Right cardiac atrium (tissue), 5 donors: ENCODE results near the gene CEP128. TPM values are rescaled to one million over a fixed set of nuclear protein-coding genes. Genes with fewer than 3 reads are reported as not detected.
A peak's percentile ranks its signal among the peaks of the same experiment; 100 is the strongest.
"Not testable (repeated sequence)": the region's sequence is repeated elsewhere in the genome, so short reads cannot be mapped to it uniquely, and the experiment has no call there.

ENCODE experiments used
- ATAC-seq, 2 donors: fragments of 200-7000 bp; cut with Tn5 transposase; one replicate each; pipeline versions ENCODE4 v1.8.0 to v1.9.1; 2020; ENCODE audit warnings: moderate library complexity in 2 of 2, mild to moderate bottlenecking in 1 of 2
- DNase-seq, 3 donors: peaks; one replicate each; pipeline ENCODE4 v3.0.0-alpha.2; 2020
- H3K27ac ChIP-seq: one replicate; pipeline ENCODE4 v1.5.1; 2013; ENCODE audit warnings: mild to moderate bottlenecking, low read length, control low read depth, moderate library complexity
- H3K27me3 ChIP-seq: one replicate; pipeline ENCODE4 v1.6.1; 2013; ENCODE audit not compliant: control insufficient read depth, insufficient read depth
- H3K4me1 ChIP-seq: one replicate; pipeline ENCODE4 v1.6.1; 2013; ENCODE audit warnings: low read length; ENCODE audit not compliant: control insufficient read depth, insufficient read depth
- H3K4me3 ChIP-seq: one replicate; pipeline ENCODE4 v1.5.1; 2013; ENCODE audit warnings: low read length, control low read depth
- H3K9me3 ChIP-seq: one replicate; pipeline ENCODE4 v1.6.1; 2013; ENCODE audit warnings: low read length; ENCODE audit not compliant: control insufficient read depth
- WGBS: extraction: QIAGEN DNeasy Blood & Tissue Kit; methylation state at CpG from one replicate; pipeline ENCODE4 v1.1.7; 2013; 5-methylcytosine and 5-hydroxymethylcytosine counted together
- intact Hi-C, 4 donors: fragments of 100-400 bp; cut with DNase I; formaldehyde crosslinking; loops; one replicate each; pipeline versions ENCODE4 v1.11.0 to v1.14.0; 2022 to 2023
- polyA plus RNA-seq: library from polyadenylated mRNA; stranded (reverse); fragments of 200-250 nt; gene quantifications from one replicate; pipeline ENCODE4 v1.2.3, GENCODE V29; 2013
- total RNA-seq, 4 donors: library from RNA; stranded (reverse); fragmentation: NEBNext Ultra II Directional; extraction: Animal tissue kit (Norgen Biotek cat#: 25700); gene quantifications; one replicate each; pipeline ENCODE4 v1.2.1, GENCODE V29; 2021
- donor health status: healthy with polysubstance abuse.
- donor health status: DM: no; HTN: yes; CAD: no.
- donor health status: DM: no; HTN: no; CAD: no.
- donor health status: DM: no; HTN: yes; CAD: no; lungs with severe emphysema.
- donor health status: DM: yes; HTN: yes; CAD: no.

Gene CEP128
- total and polyA plus RNA-seq, 5 donors: 1.2 to 9.2 (median 5.6) TPM

GRCh38 chr14:80953211-80953610, 11.7 kb upstream of the CEP128 start:
- H3K4me1 ChIP-seq, H3K27me3 ChIP-seq, DNase-seq, ATAC-seq, H3K4me3 ChIP-seq, H3K9me3 ChIP-seq, H3K27ac ChIP-seq: not testable (repeated sequence)
- 83% methylated on average over 18 of the region's 18 CpGs for WGBS
- intact Hi-C loops: loop anchor here in 2 of 4 donors (5.0 kb wide), 1 partner anchor 34 kb away; no protein-coding TSS in a partner anchor

- Histone ChIP-seq H3K4me1 (peaks cover 3% of the 10 kb centered on the region), H3K27ac (no peak overlapping the region), H3K27me3 (no peaks in the 10 kb centered on the region), H3K4me3 (no peak overlapping the region), H3K9me3 (no peaks in the 10 kb centered on the region)
- intact Hi-C loops: loop anchor here in 2 of 4 donors (5.0 kb wide), 1 partner anchor 36 kb away; no protein-coding TSS in a partner anchor
- 86% methylated on average over 4 of the region's 4 CpGs for WGBS
- DNase-seq: no peak
- no peak for ATAC-seq
Measured at GRCh38 chr14:80951491-80951890, 10.0 kb upstream of the CEP128 start.

- H3K9me3 ChIP-seq: no peaks in the 10 kb centered on the region
- DNase-seq (no peak), ATAC-seq (no peak)
- no peak overlapping the region for H3K4me3 ChIP-seq
- intact Hi-C loops: no loop called here
- no peak overlapping the region for H3K27ac ChIP-seq
- no peaks in the 10 kb centered on the region for H3K27me3 ChIP-seq
- WGBS: 0% methylated on average over 1 of the region's 1 CpG
- no peaks in the 10 kb centered on the region for H3K4me1 ChIP-seq
Measured at GRCh38 chr14:80948291-80948690, 6.8 kb upstream of the CEP128 start.

GRCh38 chr14:80946797-80947196, 5.3 kb upstream of the CEP128 start:
- no peaks in the 10 kb centered on the region for H3K4me1 ChIP-seq
- no peak overlapping the region for H3K27ac ChIP-seq
- H3K27me3 ChIP-seq: no peaks in the 10 kb centered on the region
- no peaks in the 10 kb centered on the region for H3K9me3 ChIP-seq
- no peak overlapping the region for H3K4me3 ChIP-seq
- DNase-seq: no peak
- no peak for ATAC-seq
- intact Hi-C loops: no loop called here
- 66% methylated on average over 4 of the region's 4 CpGs for WGBS

- DNase-seq (no peak), ATAC-seq (no peak)
- Histone ChIP-seq H3K27ac (no peak overlapping the region), H3K4me3 (no peak overlapping the region), H3K27me3 (no peaks in the 10 kb centered on the region), H3K9me3 (no peaks in the 10 kb centered on the region), H3K4me1 (no peaks in the 10 kb centered on the region)
- WGBS: 74% methylated on average over 1 of the region's 1 CpG
- intact Hi-C loops: no loop called here
Measured at GRCh38 chr14:80946187-80946586, 4.6 kb upstream of the CEP128 start.

GRCh38 chr14:80944861-80945617, 3.5 kb upstream of the CEP128 start:
- Histone ChIP-seq H3K4me1 (no peaks in the 10 kb centered on the region), H3K27me3 (no peaks in the 10 kb centered on the region), H3K4me3 (no peak overlapping the region), H3K27ac (no peak overlapping the region), H3K9me3 (no peaks in the 10 kb centered on the region)
- ATAC-seq (no peak), DNase-seq (no peak)
- 84% methylated on average over 5 of the region's 5 CpGs for WGBS
- intact Hi-C loops: no loop called here

GRCh38 chr14:80942191-80942600, 658 bp upstream of the CEP128 start:
- WGBS: 33% methylated on average over 5 of the region's 5 CpGs
- Histone ChIP-seq H3K27ac (no peak overlapping the region), H3K4me1 (no peaks in the 10 kb centered on the region), H3K27me3 (no peaks in the 10 kb centered on the region), H3K9me3 (no peaks in the 10 kb centered on the region), H3K4me3 (peak overlapping the region; percentile 61)
- ATAC-seq: no peak
- no peak for DNase-seq
- intact Hi-C loops: no loop called here

- no peaks in the 10 kb centered on the region for H3K27me3 ChIP-seq
- WGBS: 84% methylated on average over 1 of the region's 1 CpG
- ATAC-seq (no peak), DNase-seq (no peak)
- no peak overlapping the region for H3K27ac ChIP-seq
- no peak overlapping the region for H3K4me3 ChIP-seq
- H3K9me3 ChIP-seq: no peaks in the 10 kb centered on the region
- no peaks in the 10 kb centered on the region for H3K4me1 ChIP-seq
- intact Hi-C loops: no loop called here
Measured at GRCh38 chr14:80940146-80940545, 1.4 kb downstream of the CEP128 start.

- WGBS: 75% methylated on average over 4 of the region's 4 CpGs
- ATAC-seq (no peak), DNase-seq (no peak)
- no peaks in the 10 kb centered on the region for H3K27me3 ChIP-seq
- H3K27ac ChIP-seq: no peak overlapping the region
- no peaks in the 10 kb centered on the region for H3K4me1 ChIP-seq
- intact Hi-C loops: no loop called here
- H3K4me3 ChIP-seq: no peak overlapping the region
- H3K9me3 ChIP-seq: no peaks in the 10 kb centered on the region
Measured at GRCh38 chr14:80933686-80934085, 7.9 kb downstream of the CEP128 start.

- H3K4me3 ChIP-seq: no peak overlapping the region
- ATAC-seq (no peak), DNase-seq (no peak)
- intact Hi-C loops: no loop called here
- no peak overlapping the region for H3K27ac ChIP-seq
- H3K27me3 ChIP-seq: no peaks in the 10 kb centered on the region
- H3K9me3 ChIP-seq: no peaks in the 10 kb centered on the region
- no peaks in the 10 kb centered on the region for H3K4me1 ChIP-seq
Measured at GRCh38 chr14:80933282-80933681, 8.3 kb downstream of the CEP128 start.

- no peak for ATAC-seq
- H3K4me3 ChIP-seq: no peak overlapping the region
- no peak for DNase-seq
- WGBS: 68% methylated on average over 8 of the region's 8 CpGs
- no peaks in the 10 kb centered on the region for H3K9me3 ChIP-seq
- intact Hi-C loops: no loop called here
- H3K27ac ChIP-seq: no peak overlapping the region
- H3K27me3 ChIP-seq: no peaks in the 10 kb centered on the region
- H3K4me1 ChIP-seq: peaks cover 2% of the 10 kb centered on the region
Measured at GRCh38 chr14:80930836-80931389, 10.6 kb downstream of the CEP128 start.
